Astrocyte (in vitro differentiated cells and primary cell): ENCODE results near the gene SLC43A3.

Experiments
- EZH2 ChIP-seq: IDR thresholded peaks from 2 replicates; pipeline ENCODE4 v1.6.1; 2012; ENCODE audit warnings: mild to moderate bottlenecking, low read length, inconsistent platforms; ENCODE audit not compliant: insufficient read depth
- TF ChIP-seq, protein P1 (sequence below): IDR thresholded peaks from 2 replicates; pipeline ENCODE4 v1.5.1; 2011; ENCODE audit warnings: low read depth, mild to moderate bottlenecking, inconsistent platforms, low read length, moderate library complexity; ENCODE audit not compliant: insufficient read depth

DNA sequence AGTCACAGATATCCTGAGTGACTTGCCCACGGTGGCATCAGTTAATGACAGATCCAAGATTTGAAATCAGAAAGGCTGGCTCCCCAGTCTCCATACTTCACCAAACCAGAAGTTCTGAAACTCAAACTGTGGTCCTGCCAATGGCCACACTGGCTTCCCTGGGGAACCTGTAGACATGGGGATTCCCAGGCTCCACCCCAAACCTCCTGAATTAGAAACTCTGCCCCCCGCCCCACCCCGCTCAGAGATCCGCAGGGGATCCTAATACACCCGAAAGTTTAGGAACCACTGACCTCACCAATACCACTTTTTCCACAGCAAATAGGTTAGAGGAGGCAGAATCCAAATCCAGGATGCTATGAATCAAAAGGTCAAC is 48.7 kb upstream of the SLC43A3 start:
- TF ChIP-seq, protein P1, sequence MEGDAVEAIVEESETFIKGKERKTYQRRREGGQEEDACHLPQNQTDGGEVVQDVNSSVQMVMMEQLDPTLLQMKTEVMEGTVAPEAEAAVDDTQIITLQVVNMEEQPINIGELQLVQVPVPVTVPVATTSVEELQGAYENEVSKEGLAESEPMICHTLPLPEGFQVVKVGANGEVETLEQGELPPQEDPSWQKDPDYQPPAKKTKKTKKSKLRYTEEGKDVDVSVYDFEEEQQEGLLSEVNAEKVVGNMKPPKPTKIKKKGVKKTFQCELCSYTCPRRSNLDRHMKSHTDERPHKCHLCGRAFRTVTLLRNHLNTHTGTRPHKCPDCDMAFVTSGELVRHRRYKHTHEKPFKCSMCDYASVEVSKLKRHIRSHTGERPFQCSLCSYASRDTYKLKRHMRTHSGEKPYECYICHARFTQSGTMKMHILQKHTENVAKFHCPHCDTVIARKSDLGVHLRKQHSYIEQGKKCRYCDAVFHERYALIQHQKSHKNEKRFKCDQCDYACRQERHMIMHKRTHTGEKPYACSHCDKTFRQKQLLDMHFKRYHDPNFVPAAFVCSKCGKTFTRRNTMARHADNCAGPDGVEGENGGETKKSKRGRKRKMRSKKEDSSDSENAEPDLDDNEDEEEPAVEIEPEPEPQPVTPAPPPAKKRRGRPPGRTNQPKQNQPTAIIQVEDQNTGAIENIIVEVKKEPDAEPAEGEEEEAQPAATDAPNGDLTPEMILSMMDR: no peak
- TF ChIP-seq EZH2: no peak
